B cell (primary cell): ENCODE data around the gene RERE. TPM values are rescaled to one million over a fixed set of nuclear protein-coding genes. Genes with fewer than 3 reads are reported as not detected.
A peak's percentile ranks its signal among the peaks of the same experiment; 100 is the strongest.

Experiments
- ATAC-seq: fragments of 200-7000 bp; cut with Tn5 transposase; one replicate; pipeline ENCODE4 v1.10.0; 2021; ENCODE audit warnings: low read depth, mild to moderate bottlenecking, moderate number of reproducible peaks, moderate library complexity
- CTCF ChIA-PET: fragments of 350-600 bp; sonication (Branson Sonifier 250); formaldehyde crosslinking; loops from one replicate; lab custom pipeline; 2021; ENCODE audit warnings: antibody characterized with exemption, inconsistent platforms; lab: Charles Lee
- POLR2A ChIA-PET: fragments of 350-600 bp; sonication (Branson Sonifier 250); formaldehyde crosslinking; loops from one replicate; lab custom pipeline; 2021; ENCODE audit warnings: antibody characterized with exemption; lab: Charles Lee
- DNase-seq: peaks from one replicate; pipeline ENCODE4 v3.0.0; 2013
- H2AFZ ChIP-seq: 2 replicates; pipeline ENCODE4 v1.6.1; 2012; ENCODE audit warnings: mild to moderate bottlenecking, low read depth, low read length; ENCODE audit not compliant: insufficient read depth, poor library complexity, severe bottlenecking
- H3K27ac ChIP-seq, 2 donors: 1 replicate in 1 of 2; 2 replicates in 1 of 2; pipeline ENCODE4 v1.5.1; 2012 to 2013; ENCODE audit warnings: low read length in 2 of 2, mild to moderate bottlenecking in 2 of 2, moderate library complexity in 1 of 2
- H3K27me3 ChIP-seq, 4 experiments: fragments of 200-600 bp in 1 of 4; sonication (generic) in 1 of 4; replicated peaks in 1 of 4; 1 replicate in 2 of 4; 2 replicates in 2 of 4; pipeline versions ENCODE4 v1.6.1 to v1.7.0; 2013 to 2016; ENCODE audit warnings: low read length in 3 of 4, mild to moderate bottlenecking in 2 of 4, mixed read lengths in 1 of 4, moderate library complexity in 1 of 4; ENCODE audit not compliant: insufficient read depth in 4 of 4, control insufficient read depth in 3 of 4; ENCODE audit errors: control extremely low read depth in 1 of 4
- H3K36me3 ChIP-seq, 2 experiments: replicated peaks in 1 of 2; 1 replicate in 1 of 2; 2 replicates in 1 of 2; pipeline versions ENCODE4 v1.6.1 to v1.7.1; 2013; ENCODE audit warnings: low read length in 1 of 2; ENCODE audit not compliant: insufficient read depth in 2 of 2, control insufficient read depth in 1 of 2; ENCODE audit errors: control extremely low read depth in 1 of 2, extremely low read depth in 1 of 2
- H3K4me1 ChIP-seq, 2 donors: fragments of 200-600 bp in 1 of 2; sonication (generic) in 1 of 2; 1 replicate in 1 of 2; 2 replicates in 1 of 2; pipeline versions ENCODE4 v1.5.1 to v1.6.1; 2013 to 2017; ENCODE audit warnings: low read length in 2 of 2; ENCODE audit not compliant: control insufficient read depth in 2 of 2, insufficient read depth in 2 of 2
- H3K4me2 ChIP-seq: replicated peaks from 2 replicates; pipeline ENCODE3; 2012; ENCODE audit warnings: mild to moderate bottlenecking, low read depth, low read length; ENCODE audit not compliant: poor library complexity, severe bottlenecking
- H3K4me3 ChIP-seq, 5 experiments: fragments of 200-600 bp in 1 of 5; sonication (generic) in 1 of 5; 1 replicate in 3 of 5; 2 replicates in 2 of 5; pipeline versions ENCODE4 v1.5.1 to v1.7.0; 2011 to 2016; ENCODE audit warnings: low read length in 4 of 5, mild to moderate bottlenecking in 4 of 5, low read depth in 2 of 5, control low read depth in 1 of 5, moderate library complexity in 1 of 5; ENCODE audit not compliant: insufficient read depth in 1 of 5; ENCODE audit errors: control extremely low read depth in 1 of 5, extremely low read depth in 1 of 5
- H3K79me2 ChIP-seq: fragments of 200-600 bp; sonication (generic); one replicate; pipeline ENCODE4 v1.6.0; 2016; ENCODE audit warnings: low read length; ENCODE audit not compliant: control insufficient read depth, insufficient read depth
- H3K9ac ChIP-seq: fragments of 200-600 bp; sonication (generic); 2 replicates; pipeline ENCODE4 v1.6.1; 2017; ENCODE audit warnings: mild to moderate bottlenecking, low read length, moderate library complexity
- H3K9me3 ChIP-seq, 3 donors: one replicate each; pipeline versions ENCODE4 v1.6.1 to v1.7.1; 2013; ENCODE audit warnings: low read length in 2 of 3; ENCODE audit not compliant: control insufficient read depth in 2 of 3, insufficient read depth in 1 of 3; ENCODE audit errors: control extremely low read depth in 1 of 3
- H4K20me1 ChIP-seq: 2 replicates; pipeline ENCODE4 v1.6.0; 2012; ENCODE audit warnings: mild to moderate bottlenecking, low read length; ENCODE audit not compliant: insufficient read depth, control insufficient read depth, poor library complexity, severe bottlenecking
- H3K27ac Mint-ChIP-seq: one replicate; pipeline ENCODE4 v1.8.0; 2021; ENCODE audit warnings: mixed read lengths
- H3K27me3 Mint-ChIP-seq: one replicate; pipeline ENCODE4 v1.8.0; 2021; ENCODE audit warnings: mixed read lengths
- H3K4me1 Mint-ChIP-seq: one replicate; pipeline ENCODE4 v1.8.0; 2021; ENCODE audit warnings: mixed read lengths
- H3K4me3 Mint-ChIP-seq: one replicate; pipeline ENCODE4 v1.8.0; 2021; ENCODE audit warnings: mixed read lengths
- H3K9me3 Mint-ChIP-seq: one replicate; pipeline ENCODE4 v1.8.0; 2022; ENCODE audit warnings: mixed read lengths; ENCODE audit not compliant: insufficient read depth
- EZH2 ChIP-seq: IDR thresholded peaks from 2 replicates; pipeline ENCODE4 v1.6.1; 2012; ENCODE audit warnings: borderline replicate concordance, low read depth, mild to moderate bottlenecking, moderate library complexity, low read length; ENCODE audit not compliant: insufficient read depth, poor library complexity, severe bottlenecking
- WGBS: methylation state at CpG from one replicate; pipeline ENCODE4 v1.1.5; 2013; ENCODE audit warnings: missing lambda C conversion rate; ENCODE audit not compliant: insufficient coverage; 5-methylcytosine and 5-hydroxymethylcytosine counted together
- intact Hi-C: fragments of 100-400 bp; cut with micrococcal nuclease; formaldehyde crosslinking; loops from one replicate; pipeline ENCODE4 v1.10.0; 2022
- polyA plus RNA-seq: library from polyadenylated mRNA; depleted of rRNA; stranded (reverse); fragments of >200 nt; gene quantifications from 2 replicates; pipeline ENCODE4 v1.2.3, GENCODE V29; 2012
- total RNA-seq, 2 donors: library from RNA; stranded (reverse); fragments of 120-200 nt in 1 of 2; gene quantifications; 1 replicate in 1 of 2; 2 replicates in 1 of 2; pipeline versions ENCODE4 v1.2.3 to v1.2.4, GENCODE V29; 2013 to 2022
- TF ChIP-seq, protein P1 (sequence below): fragments of 200-600 bp; IDR thresholded peaks from one replicate; pipeline ENCODE4 v1.8.0; 2022; ENCODE audit warnings: antibody characterized with exemption, mild to moderate bottlenecking

Gene RERE
- total and polyA plus RNA-seq, 2 donors (not counting 1 experiment from before 2014, with no cell fraction given): 27.3 to 132 TPM

DNA sequence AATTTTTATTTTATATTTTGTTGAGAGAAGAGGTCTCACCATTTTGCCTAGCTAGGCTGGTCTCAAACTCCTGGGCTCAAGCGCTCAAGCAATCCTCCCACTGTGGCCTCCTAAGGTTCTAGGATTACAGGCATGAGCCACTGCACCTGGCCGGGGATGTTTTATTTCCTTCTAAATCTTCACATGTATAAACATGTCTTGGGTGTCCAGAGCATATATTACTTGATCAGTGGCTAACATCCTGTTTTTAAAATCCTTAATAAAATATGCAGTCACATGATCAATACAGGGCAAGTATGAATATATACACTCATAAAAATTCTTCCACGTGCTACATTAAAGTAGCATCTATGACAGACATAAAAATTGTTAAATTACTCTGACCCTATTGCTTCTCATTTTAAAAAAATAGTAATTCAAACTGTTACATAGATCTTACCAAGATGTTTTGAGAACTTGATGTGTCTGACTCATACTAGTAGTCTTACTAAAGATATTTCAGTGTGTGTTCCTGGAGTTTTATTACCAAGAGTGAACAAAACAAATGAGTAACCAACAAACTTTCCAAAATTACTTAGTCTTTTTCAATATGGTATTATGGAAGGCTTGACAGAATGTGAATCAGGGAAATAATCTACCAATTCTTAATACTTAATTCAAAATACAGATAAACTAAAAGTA, 277.0 kb downstream of the RERE start:
- Histone ChIP-seq H3K9ac (no peak overlapping the region), H3K79me2 (peaks cover 14% of the 10 kb centered on the region), H2AFZ (no peak overlapping the region), H3K4me2 (no peak overlapping the region), H3K36me3 (peaks cover 12 to 46% of the 10 kb centered on the region in 2 experiments), H3K4me1 (peaks cover 8 to 13% of the 10 kb centered on the region in 2 donors), H4K20me1 (no peaks in the 10 kb centered on the region), H3K27me3 (no peaks in the 10 kb centered on the region), H3K9me3 (peaks cover 0 to 5% (median 3%) of the 10 kb centered on the region in 3 donors), H3K27ac (no peak overlapping the region), H3K4me3 (no peak overlapping the region)
- intact Hi-C loops: no loop called here
- H3K27ac Mint-ChIP-seq: no peak overlapping the region
- peaks cover 37% of the 10 kb centered on the region for H3K4me1 Mint-ChIP-seq
- no peaks in the 10 kb centered on the region for H3K27me3 Mint-ChIP-seq
- no peak for TF ChIP-seq EZH2
- TF ChIP-seq, protein P1, sequence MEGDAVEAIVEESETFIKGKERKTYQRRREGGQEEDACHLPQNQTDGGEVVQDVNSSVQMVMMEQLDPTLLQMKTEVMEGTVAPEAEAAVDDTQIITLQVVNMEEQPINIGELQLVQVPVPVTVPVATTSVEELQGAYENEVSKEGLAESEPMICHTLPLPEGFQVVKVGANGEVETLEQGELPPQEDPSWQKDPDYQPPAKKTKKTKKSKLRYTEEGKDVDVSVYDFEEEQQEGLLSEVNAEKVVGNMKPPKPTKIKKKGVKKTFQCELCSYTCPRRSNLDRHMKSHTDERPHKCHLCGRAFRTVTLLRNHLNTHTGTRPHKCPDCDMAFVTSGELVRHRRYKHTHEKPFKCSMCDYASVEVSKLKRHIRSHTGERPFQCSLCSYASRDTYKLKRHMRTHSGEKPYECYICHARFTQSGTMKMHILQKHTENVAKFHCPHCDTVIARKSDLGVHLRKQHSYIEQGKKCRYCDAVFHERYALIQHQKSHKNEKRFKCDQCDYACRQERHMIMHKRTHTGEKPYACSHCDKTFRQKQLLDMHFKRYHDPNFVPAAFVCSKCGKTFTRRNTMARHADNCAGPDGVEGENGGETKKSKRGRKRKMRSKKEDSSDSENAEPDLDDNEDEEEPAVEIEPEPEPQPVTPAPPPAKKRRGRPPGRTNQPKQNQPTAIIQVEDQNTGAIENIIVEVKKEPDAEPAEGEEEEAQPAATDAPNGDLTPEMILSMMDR: no peak
- H3K4me3 Mint-ChIP-seq: no peak overlapping the region
- ChIA-PET POLR2A (no interaction called here), CTCF (interaction anchor here (0.7 to 1.0 kb wide), 2 partner anchors 14 to 133 kb away, joined by 3 read pairs; no protein-coding TSS in a partner anchor)
- 100% methylated on average over 1 of the region's 3 CpGs for WGBS
- peaks cover 2% of the 10 kb centered on the region for H3K9me3 Mint-ChIP-seq
- DNase-seq (no peak), ATAC-seq (no peak)

DNA sequence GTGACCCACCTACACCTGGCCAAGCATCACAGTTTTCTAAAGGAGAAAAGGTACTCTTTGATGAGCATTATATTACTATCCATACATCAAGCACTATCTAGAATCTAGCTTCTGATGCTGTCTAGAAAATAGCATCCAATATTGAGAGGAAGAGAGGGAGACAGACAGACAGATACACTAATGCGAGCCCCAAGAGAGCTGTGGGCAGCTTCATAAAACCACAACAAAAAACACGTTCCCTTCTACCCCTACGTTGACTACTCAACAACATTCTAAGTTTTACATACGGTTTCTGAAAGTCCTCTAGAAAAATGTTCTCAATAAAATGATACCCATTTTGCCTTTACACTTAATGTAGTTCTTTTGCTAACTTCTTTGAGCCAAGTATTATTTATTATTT, 277.8 kb downstream of the RERE start:
- no peak overlapping the region for H3K9ac ChIP-seq
- H3K27me3 ChIP-seq: no peaks in the 10 kb centered on the region
- no peaks in the 10 kb centered on the region for H4K20me1 ChIP-seq
- ChIA-PET CTCF (interaction anchor here (0.7 to 1.2 kb wide), 3 partner anchors 13 to 132 kb away, joined by 3 read pairs; no protein-coding TSS in a partner anchor), POLR2A (no interaction called here)
- no peak for TF ChIP-seq EZH2
- TF ChIP-seq, protein P1: no peak
- no peak overlapping the region for H2AFZ ChIP-seq
- intact Hi-C loops: no loop called here
- peaks cover 13% of the 10 kb centered on the region for H3K79me2 ChIP-seq
- peaks cover 11 to 39% of the 10 kb centered on the region in 2 experiments for H3K36me3 ChIP-seq
- H3K4me2 ChIP-seq: peak overlapping the region; percentile 22
- Mint-ChIP-seq H3K9me3 (no peaks in the 10 kb centered on the region), H3K27me3 (no peaks in the 10 kb centered on the region), H3K4me1 (peaks cover 32% of the 10 kb centered on the region), H3K27ac (no peak overlapping the region), H3K4me3 (no peak overlapping the region)
- ATAC-seq (peak; percentile 53), DNase-seq (no peak)
- peaks cover 9 to 12% of the 10 kb centered on the region in 2 donors for H3K4me1 ChIP-seq
- peaks cover 0 to 5% (median 3%) of the 10 kb centered on the region in 3 donors for H3K9me3 ChIP-seq
- no peak overlapping the region for H3K27ac ChIP-seq
- no peak overlapping the region for H3K4me3 ChIP-seq
- no CpG with 5 or more reads among the region's 4 CpGs for WGBS
